Lower leg skin (tissue), 4 donors: ENCODE results near the gene CDHR4. TPM values are rescaled to one million over a fixed set of nuclear protein-coding genes. Genes with fewer than 3 reads are reported as not detected.
A peak's percentile ranks its signal among the peaks of the same experiment; 100 is the strongest.

ENCODE experiments used
- DNase-seq, 2 donors: peaks; one replicate each; pipeline ENCODE4 v3.0.0-alpha.2; 2019; ENCODE audit warnings: low spot score in 2 of 2
- H3K4me3 ChIP-seq: fragments of 200-600 bp; sonication (generic); 2 replicates; pipeline ENCODE4 v1.5.1; 2017; ENCODE audit warnings: mild to moderate bottlenecking, low read depth; ENCODE audit not compliant: poor library complexity, severe bottlenecking
- CTCF ChIP-seq, 3 donors: fragments of 450-650 bp; IDR thresholded peaks; one replicate each; pipeline ENCODE4 v1.5.1; 2016; ENCODE audit warnings: antibody characterized with exemption in 3 of 3, mild to moderate bottlenecking in 3 of 3, moderate library complexity in 2 of 3
- POLR2A ChIP-seq, 2 donors: fragments of 450-650 bp; IDR thresholded peaks; one replicate each; pipeline ENCODE4 v1.6.1; 2016 to 2017; ENCODE audit warnings: antibody characterized with exemption in 2 of 2, mild to moderate bottlenecking in 1 of 2, moderate library complexity in 1 of 2
- WGBS, 2 donors: methylation state at CpG; one replicate each; pipeline ENCODE4 v1.1.5; 2018; 5-methylcytosine and 5-hydroxymethylcytosine counted together
- intact Hi-C: fragments of 100-400 bp; cut with DNase I; formaldehyde crosslinking; loops from one replicate; pipeline ENCODE4 v1.15.0; 2023; ENCODE audit warnings: low total_unique reads
- total RNA-seq, 4 donors: library from RNA; depleted of rRNA; stranded (reverse); fragments of >200 nt; gene quantifications; one replicate each; pipeline ENCODE4 v1.1.0, GENCODE V29; 2016

The CDHR4 gene
- total RNA-seq, 4 donors from 2014 or later: 0.36 to 0.84 TPM; not detected in 2

GRCh38 chr3:49805367-49805782 lies 5.7 kb upstream of the CDHR4 start:
- H3K4me3 ChIP-seq: no peak overlapping the region
- 0 to 7% methylated on average over 2 to 3 of the region's 3 CpGs for WGBS, 2 donors
- no peak for TF ChIP-seq CTCF (IDR thresholded peaks at IDR 0.05)
- TF ChIP-seq POLR2A (IDR thresholded peaks at IDR 0.05): no peak
- peak; percentile 81 to 96 for DNase-seq
- intact Hi-C loops: no loop called here

DNA sequence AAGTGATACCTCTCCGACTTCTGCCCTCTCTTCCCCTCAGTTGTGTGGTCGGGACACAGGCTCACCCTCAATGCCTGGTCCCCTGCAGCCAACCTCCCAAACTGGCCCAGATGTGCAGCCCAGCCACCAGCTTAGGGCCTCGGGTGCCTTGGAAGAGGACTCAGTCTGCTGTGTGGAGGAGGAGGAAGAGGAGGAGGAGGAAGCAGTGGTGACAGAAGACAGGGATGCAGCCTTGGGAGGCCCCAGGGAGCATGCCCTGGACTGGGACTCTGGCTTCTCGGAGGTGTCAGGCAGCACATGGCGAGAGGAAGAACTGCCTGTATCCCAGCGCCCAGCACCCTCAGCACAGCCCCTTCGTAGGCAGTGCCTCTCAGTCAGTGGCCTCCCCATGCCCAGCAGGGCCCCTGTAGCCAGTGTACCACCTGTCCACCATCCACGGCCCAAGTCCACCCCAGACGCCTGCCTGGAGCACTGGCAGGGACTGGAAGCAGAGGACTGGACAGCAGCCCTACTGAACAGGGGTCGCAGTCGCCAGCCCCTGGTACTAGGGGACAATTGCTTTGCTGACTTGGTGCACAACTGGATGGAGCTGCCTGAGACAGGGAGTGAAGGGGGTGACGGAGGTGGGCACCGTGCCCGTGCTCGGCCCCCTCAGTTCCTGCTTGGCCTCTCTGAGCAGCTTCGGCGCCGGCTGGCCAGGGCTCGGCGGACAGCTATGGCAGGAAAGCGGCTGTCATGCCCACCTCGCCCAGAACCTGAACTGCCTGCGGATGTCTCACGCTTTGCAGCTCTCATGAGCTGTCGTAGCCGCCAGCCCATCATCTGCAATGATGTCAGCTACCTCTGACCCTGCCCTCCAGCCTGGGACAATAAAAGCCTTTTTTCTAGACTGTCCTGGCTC lies 4.7 kb upstream of the CDHR4 start:
- no peak overlapping the region for H3K4me3 ChIP-seq
- intact Hi-C loops: loop anchor here (5.0 kb wide), 1 partner anchor 33 kb away; no protein-coding TSS in a partner anchor
- TF ChIP-seq POLR2A (IDR thresholded peaks at IDR 0.05): no peak
- no peak for TF ChIP-seq CTCF (IDR thresholded peaks at IDR 0.05)
- 25 to 46% methylated on average over 16 to 26 of the region's 26 CpGs for WGBS, 2 donors
- no peak for DNase-seq

DNA sequence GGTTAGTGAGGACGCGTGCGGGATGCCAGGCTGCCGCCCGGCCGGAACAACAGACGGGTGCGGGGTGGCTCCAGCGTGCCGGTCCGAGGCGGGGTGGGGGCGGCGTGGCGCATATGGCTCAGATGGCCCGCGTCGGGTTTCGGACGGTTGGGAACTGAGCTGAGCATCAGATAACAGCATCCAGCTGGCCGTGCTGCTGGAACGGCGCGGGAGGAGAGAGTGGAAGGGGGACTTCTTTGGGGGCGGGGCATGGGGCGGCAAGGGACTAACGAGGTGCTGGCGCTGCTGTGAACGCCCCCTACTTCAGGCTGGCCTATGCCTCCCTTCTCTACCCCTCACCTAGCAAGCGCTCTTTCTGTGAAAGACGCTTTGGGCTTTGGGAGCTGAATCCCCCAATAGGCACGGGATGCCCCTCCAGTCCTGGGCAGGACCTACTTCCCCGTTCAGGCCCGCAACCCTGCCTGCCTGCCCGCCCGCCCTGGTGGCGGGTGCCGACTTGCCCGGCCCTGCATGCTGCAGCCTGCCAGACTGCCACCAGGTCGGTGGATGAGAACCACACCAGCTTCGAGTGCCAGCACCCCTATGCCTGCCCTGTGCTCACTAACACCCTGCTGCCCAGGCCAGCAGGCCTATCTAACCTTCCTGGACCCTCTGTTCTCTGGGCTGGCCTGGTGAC lies 3.9 kb upstream of the CDHR4 start:
- intact Hi-C loops: loop anchor here (5.0 kb wide), 1 partner anchor 34 kb away; no protein-coding TSS in a partner anchor
- 0 to 1% methylated on average over 17 to 34 of the region's 41 CpGs for WGBS, 2 donors
- TF ChIP-seq POLR2A (IDR thresholded peaks at IDR 0.05): no peak
- no peak for TF ChIP-seq CTCF (IDR thresholded peaks at IDR 0.05)
- DNase-seq: peak; percentile 59 to 91
- peak overlapping the region; percentile 76 for H3K4me3 ChIP-seq

GRCh38 chr3:49802719-49803464 lies 3.2 kb upstream of the CDHR4 start, which contains the start of gene INKA1:
Gene INKA1 (plus strand): TSS chr3:49803261. CDS start chr3:49803393, 132 bp downstream.
- TF ChIP-seq POLR2A (IDR thresholded peaks at IDR 0.05): no peak
- TF ChIP-seq CTCF (IDR thresholded peaks at IDR 0.05): peak in 1 of 3 donors; percentile 83
- intact Hi-C loops: loop anchor here (5.0 kb wide), 1 partner anchor 34 kb away; no protein-coding TSS in a partner anchor
- H3K4me3 ChIP-seq: peak within 1 kb of the TSS; percentile 76
- WGBS, 2 donors: 0% methylated on average over 7 to 34 of the region's 71 CpGs
- DNase-seq: peak; percentile 88 to 98

DNA sequence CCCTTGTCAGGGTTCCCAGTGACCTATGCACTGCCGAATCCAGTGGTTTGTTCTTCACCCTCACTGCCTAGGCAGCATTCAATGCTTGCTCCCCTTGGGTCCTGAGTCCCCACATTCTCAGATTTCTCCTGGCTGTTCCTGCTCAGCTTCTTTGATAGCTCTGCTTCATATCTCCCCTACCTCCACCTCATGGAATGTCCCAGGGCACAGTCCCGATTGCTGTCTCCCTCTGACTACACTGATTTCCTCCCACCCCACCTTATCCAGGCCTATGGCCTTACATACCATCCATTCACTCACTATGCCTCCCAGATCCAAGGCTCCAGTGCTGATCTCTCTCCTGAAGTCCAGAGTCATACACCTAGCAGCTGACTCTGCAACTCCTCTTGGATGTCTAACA lies 1.5 kb upstream of the CDHR4 start:
- no peak for TF ChIP-seq CTCF (IDR thresholded peaks at IDR 0.05)
- no peak for TF ChIP-seq POLR2A (IDR thresholded peaks at IDR 0.05)
- intact Hi-C loops: loop anchor here (5.0 kb wide), 1 partner anchor 36 kb away; no protein-coding TSS in a partner anchor
- H3K4me3 ChIP-seq: no peak overlapping the region
- WGBS, 2 donors: 92 to 94% methylated on average over 2 of the region's 2 CpGs
- no peak for DNase-seq
